Measurements from ENCODE around the gene MLXIP.

DNA sequence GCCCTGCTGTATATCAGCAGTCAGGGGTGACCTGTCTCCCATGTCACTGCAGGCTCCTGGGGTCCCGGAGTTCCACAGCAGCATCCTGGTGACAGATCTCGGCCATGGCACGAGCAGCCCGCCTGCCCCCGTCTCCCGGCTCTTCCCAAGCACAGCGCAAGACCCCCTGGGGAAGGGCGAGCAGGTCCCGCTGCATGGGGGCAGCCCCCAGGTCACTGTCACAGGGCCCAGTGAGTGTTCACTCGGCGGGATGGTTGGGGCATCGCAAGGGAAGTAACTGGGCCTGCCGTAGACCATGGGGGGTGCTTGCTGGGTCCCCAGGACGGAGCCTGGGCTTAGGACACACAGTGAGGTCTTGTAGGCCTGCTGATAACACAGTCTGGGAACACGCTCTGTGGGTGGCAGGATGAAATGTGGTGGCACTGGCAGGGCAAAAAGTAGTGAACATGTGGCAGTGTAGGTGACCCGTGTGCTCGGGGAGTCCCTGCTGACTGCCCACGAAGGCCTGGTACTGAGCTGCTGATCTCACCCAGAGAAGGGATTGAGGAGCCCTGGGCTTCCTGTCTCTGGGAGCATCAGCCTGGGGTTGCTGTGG lies 57.0 kb downstream of the MLXIP start:
- TF ChIP-seq, protein P1, sequence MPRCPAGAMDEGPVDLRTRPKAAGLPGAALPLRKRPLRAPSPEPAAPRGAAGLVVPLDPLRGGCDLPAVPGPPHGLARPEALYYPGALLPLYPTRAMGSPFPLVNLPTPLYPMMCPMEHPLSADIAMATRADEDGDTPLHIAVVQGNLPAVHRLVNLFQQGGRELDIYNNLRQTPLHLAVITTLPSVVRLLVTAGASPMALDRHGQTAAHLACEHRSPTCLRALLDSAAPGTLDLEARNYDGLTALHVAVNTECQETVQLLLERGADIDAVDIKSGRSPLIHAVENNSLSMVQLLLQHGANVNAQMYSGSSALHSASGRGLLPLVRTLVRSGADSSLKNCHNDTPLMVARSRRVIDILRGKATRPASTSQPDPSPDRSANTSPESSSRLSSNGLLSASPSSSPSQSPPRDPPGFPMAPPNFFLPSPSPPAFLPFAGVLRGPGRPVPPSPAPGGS (CRISPR knock-in tag; IDR thresholded peaks at IDR 0.05), result no peak
- TF ChIP-seq, protein P2, sequence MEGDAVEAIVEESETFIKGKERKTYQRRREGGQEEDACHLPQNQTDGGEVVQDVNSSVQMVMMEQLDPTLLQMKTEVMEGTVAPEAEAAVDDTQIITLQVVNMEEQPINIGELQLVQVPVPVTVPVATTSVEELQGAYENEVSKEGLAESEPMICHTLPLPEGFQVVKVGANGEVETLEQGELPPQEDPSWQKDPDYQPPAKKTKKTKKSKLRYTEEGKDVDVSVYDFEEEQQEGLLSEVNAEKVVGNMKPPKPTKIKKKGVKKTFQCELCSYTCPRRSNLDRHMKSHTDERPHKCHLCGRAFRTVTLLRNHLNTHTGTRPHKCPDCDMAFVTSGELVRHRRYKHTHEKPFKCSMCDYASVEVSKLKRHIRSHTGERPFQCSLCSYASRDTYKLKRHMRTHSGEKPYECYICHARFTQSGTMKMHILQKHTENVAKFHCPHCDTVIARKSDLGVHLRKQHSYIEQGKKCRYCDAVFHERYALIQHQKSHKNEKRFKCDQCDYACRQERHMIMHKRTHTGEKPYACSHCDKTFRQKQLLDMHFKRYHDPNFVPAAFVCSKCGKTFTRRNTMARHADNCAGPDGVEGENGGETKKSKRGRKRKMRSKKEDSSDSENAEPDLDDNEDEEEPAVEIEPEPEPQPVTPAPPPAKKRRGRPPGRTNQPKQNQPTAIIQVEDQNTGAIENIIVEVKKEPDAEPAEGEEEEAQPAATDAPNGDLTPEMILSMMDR (CRISPR knock-in tag; IDR thresholded peaks at IDR 0.05), result no peak
